OCI-LY3 (cell line): Measurements from ENCODE around the gene DTX3L.

Experiments
- CTCF ChIP-seq: fragments of 200-600, 300-600 bp; sonication (generic); IDR thresholded peaks from 2 replicates; pipeline ENCODE4 v1.5.1; 2014; ENCODE audit warnings: antibody characterized with exemption, low read length, low read depth
- EZH2phosphoT487 ChIP-seq: fragments of 200-600 bp; shearing (Covaris generic); IDR thresholded peaks from 2 replicates; pipeline ENCODE4 v1.6.1; 2018; ENCODE audit warnings: antibody characterized with exemption, mixed run types, low read depth

DNA sequence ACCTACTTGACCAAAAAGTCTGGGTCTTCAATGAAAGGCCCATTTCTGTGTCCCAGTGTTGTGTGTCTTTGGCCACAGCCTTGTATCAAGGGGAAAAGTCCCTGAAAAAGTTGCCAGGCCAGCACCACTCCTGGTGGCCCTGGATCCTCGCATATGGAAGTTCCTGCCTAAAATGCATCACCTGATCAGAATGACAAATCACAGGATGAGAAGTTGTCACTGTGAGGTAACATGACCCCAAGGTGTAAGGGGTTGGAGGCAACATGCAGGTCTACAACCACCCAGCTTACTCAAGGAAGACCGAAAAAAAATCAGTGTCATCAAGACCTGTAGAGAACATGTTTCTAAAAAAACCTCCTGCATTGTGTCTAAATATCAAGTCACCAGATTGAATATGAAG is 38.9 kb downstream of the DTX3L start:
- TF ChIP-seq CTCF, result no peak
- no peak for TF ChIP-seq EZH2phosphoT487
